ENCODE measurements around the gene ALPL.

The ALPL gene

GRCh38 chr1:21625390-21626190, 116.4 kb downstream of the ALPL start (continued):
- TF ChIP-seq ZFP37 (tag by site-specific recombination; IDR thresholded peaks at IDR 0.05) = no peak
- no peak for TF ChIP-seq ZNF248 (tag by site-specific recombination; IDR thresholded peaks at IDR 0.05)
- TF ChIP-seq ZNF37A (tag by site-specific recombination; IDR thresholded peaks at IDR 0.05) = no peak
- TF ChIP-seq OVOL3 (tag by site-specific recombination; IDR thresholded peaks at IDR 0.05) = no peak
- no peak for TF ChIP-seq ZNF571 (tag by site-specific recombination; IDR thresholded peaks at IDR 0.05)
- no peak for TF ChIP-seq ZBTB20 (tag by site-specific recombination; IDR thresholded peaks at IDR 0.05)

- Histone ChIP-seq H3K4me3 (ENCODE audit: low read depth, low read length) (no peak overlapping the region), H3K36me3 (ENCODE audit: control insufficient read depth in 2 of 2, insufficient read depth in 1 of 2, low read length in 2 of 2) (no peaks in the 10 kb centered on the region), H3K9me3 (ENCODE audit: control insufficient read depth, insufficient read depth, low read depth, low read length) (no peaks in the 10 kb centered on the region), H3K27ac (ENCODE audit: extremely low read depth, low read depth, low read length) (no peak overlapping the region), H3K4me1 (ENCODE audit: control insufficient read depth, insufficient read depth, low read length) (peaks cover 4% of the 10 kb centered on the region; the same call in 1 of the 2 replicates)
- peak; percentile 38 for TF ChIP-seq ZNF335 (tag by site-specific recombination; conservative IDR thresholded peaks at IDR 0.05)
- TF ChIP-seq ZNF76 (tag by site-specific recombination; IDR thresholded peaks at IDR 0.05; ENCODE audit: borderline replicate concordance, low read depth) = no peak
- TF ChIP-seq ZNF596 (tag by site-specific recombination; IDR thresholded peaks at IDR 0.05) = no peak
- CTCF ChIA-PET = interaction anchor here (0.6 kb wide), 1 partner anchor 32 kb away, joined by 3 read pairs; no protein-coding TSS in a partner anchor
- POLR2A ChIA-PET = no interaction called here
Measured at GRCh38 chr1:21626921-21627339, 117.7 kb downstream of the ALPL start.
